ENCODE results near the gene HOXC12. TPM values are rescaled to one million over a fixed set of nuclear protein-coding genes. Genes with fewer than 3 reads are reported as not detected.

The HOXC12 gene
- total and polyA plus RNA-seq, 4 donors = not detected

DNA sequence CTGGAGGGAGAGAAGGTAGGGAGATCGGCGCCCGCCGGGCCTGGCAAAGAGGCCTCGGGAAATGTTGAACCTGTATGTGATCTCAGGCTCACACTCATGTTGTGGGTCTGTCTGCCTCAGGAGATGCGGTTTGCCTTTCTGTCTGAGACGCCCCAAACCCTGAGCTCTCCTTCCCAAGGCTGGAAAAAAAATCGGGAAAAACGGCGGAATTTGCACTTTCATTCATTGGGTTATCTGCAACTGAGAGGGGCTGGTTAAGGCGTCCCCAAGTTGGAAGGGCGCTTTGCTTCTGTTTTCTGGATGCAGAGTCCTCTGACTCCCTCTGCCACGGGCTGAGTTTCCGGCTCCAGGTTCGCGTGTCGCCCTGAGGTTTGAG lies 40.3 kb downstream of the HOXC12 start:
- Histone ChIP-seq H3K4me3 (ENCODE audit: low read depth in 1 of 3, low read length in 3 of 3) (peak overlapping the region in 1 of 3 donors; percentile 61), H3K36me3 (ENCODE audit: control insufficient read depth in 4 of 4, insufficient read depth in 3 of 4, low read depth in 1 of 4, low read length in 3 of 4) (no peaks in the 10 kb centered on the region), H3K9me3 (ENCODE audit: control insufficient read depth in 4 of 4, low read length in 3 of 4) (no peaks in the 10 kb centered on the region), H3K9ac (ENCODE audit: low read depth in 1 of 2, low read length in 2 of 2) (no peak overlapping the region), H3K4me1 (ENCODE audit: control insufficient read depth in 4 of 4, insufficient read depth in 4 of 4, low read length in 3 of 4) (peaks cover 12 to 24% (median 17%) of the 10 kb centered on the region in 4 donors), H3K27me3 (ENCODE audit: control insufficient read depth in 4 of 4, insufficient read depth in 4 of 4, low read length in 3 of 4) (peaks cover 12 to 56% (median 25%) of the 10 kb centered on the region in 4 donors), H3K27ac (ENCODE audit: low read depth in 1 of 2, low read length in 2 of 2) (no peak overlapping the region)
- TF ChIP-seq HNF4A (conservative IDR thresholded peaks at IDR 0.05) (no peak), JUND (IDR thresholded peaks at IDR 0.05) (no peak), HNF4G (IDR thresholded peaks at IDR 0.05) (no peak), EGR1 (IDR thresholded peaks at IDR 0.05; ENCODE audit: low read depth in 2 of 2) (no peak), SP1 (IDR thresholded peaks at IDR 0.05) (no peak), YY1 (IDR thresholded peaks at IDR 0.05) (no peak)
- TF ChIP-seq, protein P1, sequence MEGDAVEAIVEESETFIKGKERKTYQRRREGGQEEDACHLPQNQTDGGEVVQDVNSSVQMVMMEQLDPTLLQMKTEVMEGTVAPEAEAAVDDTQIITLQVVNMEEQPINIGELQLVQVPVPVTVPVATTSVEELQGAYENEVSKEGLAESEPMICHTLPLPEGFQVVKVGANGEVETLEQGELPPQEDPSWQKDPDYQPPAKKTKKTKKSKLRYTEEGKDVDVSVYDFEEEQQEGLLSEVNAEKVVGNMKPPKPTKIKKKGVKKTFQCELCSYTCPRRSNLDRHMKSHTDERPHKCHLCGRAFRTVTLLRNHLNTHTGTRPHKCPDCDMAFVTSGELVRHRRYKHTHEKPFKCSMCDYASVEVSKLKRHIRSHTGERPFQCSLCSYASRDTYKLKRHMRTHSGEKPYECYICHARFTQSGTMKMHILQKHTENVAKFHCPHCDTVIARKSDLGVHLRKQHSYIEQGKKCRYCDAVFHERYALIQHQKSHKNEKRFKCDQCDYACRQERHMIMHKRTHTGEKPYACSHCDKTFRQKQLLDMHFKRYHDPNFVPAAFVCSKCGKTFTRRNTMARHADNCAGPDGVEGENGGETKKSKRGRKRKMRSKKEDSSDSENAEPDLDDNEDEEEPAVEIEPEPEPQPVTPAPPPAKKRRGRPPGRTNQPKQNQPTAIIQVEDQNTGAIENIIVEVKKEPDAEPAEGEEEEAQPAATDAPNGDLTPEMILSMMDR (IDR thresholded peaks at IDR 0.05; ENCODE audit: low read depth, low read length, missing input control) = no peak
- TF ChIP-seq, protein P2, sequence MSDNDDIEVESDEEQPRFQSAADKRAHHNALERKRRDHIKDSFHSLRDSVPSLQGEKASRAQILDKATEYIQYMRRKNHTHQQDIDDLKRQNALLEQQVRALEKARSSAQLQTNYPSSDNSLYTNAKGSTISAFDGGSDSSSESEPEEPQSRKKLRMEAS (IDR thresholded peaks at IDR 0.05) = no peak
- 7% methylated on average over 17 of the region's 17 CpGs for WGBS
- no peak for DNase-seq (ENCODE audit: low spot score)

- H3K27me3 ChIP-seq (ENCODE audit: control insufficient read depth in 4 of 4, insufficient read depth in 4 of 4, low read length in 3 of 4) = peaks cover 12 to 58% (median 24%) of the 10 kb centered on the region in 4 donors
Observed at GRCh38 chr12:53995378-53996239, 40.9 kb downstream of the HOXC12 start.

More at GRCh38 chr12:53995378-53996239, 40.9 kb downstream of the HOXC12 start:
- no peak overlapping the region for H3K27ac ChIP-seq (ENCODE audit: low read depth in 1 of 2, low read length in 2 of 2)
- DNase-seq (ENCODE audit: low spot score) = no peak
- 3% methylated on average over 48 of the region's 48 CpGs for WGBS
- H3K4me3 ChIP-seq (ENCODE audit: low read depth in 1 of 3, low read length in 3 of 3) = peak overlapping the region; percentile 35 to 61 (median 59)
- no peak overlapping the region for H3K9ac ChIP-seq (ENCODE audit: low read depth in 1 of 2, low read length in 2 of 2)
- TF ChIP-seq TAF1 (conservative IDR thresholded peaks at IDR 0.05) (no peak), YY1 (IDR thresholded peaks at IDR 0.05) (no peak), HNF4A (conservative IDR thresholded peaks at IDR 0.05) (no peak), RXRA (IDR thresholded peaks at IDR 0.05) (no peak), HNF4G (IDR thresholded peaks at IDR 0.05) (no peak), JUND (IDR thresholded peaks at IDR 0.05) (no peak), EGR1 (IDR thresholded peaks at IDR 0.05; ENCODE audit: low read depth in 2 of 2) (no peak), NR2F2 (IDR thresholded peaks at IDR 0.05) (no peak), GABPA (IDR thresholded peaks at IDR 0.05 in 1 of 2, conservative IDR thresholded peaks at IDR 0.05 in 1 of 2) (no peak), ATF3 (IDR thresholded peaks at IDR 0.05) (no peak), SP1 (IDR thresholded peaks at IDR 0.05) (no peak), FOXA2 (IDR thresholded peaks at IDR 0.05) (no peak), FOXA1 (IDR thresholded peaks at IDR 0.05) (no peak)
- TF ChIP-seq, protein P3, sequence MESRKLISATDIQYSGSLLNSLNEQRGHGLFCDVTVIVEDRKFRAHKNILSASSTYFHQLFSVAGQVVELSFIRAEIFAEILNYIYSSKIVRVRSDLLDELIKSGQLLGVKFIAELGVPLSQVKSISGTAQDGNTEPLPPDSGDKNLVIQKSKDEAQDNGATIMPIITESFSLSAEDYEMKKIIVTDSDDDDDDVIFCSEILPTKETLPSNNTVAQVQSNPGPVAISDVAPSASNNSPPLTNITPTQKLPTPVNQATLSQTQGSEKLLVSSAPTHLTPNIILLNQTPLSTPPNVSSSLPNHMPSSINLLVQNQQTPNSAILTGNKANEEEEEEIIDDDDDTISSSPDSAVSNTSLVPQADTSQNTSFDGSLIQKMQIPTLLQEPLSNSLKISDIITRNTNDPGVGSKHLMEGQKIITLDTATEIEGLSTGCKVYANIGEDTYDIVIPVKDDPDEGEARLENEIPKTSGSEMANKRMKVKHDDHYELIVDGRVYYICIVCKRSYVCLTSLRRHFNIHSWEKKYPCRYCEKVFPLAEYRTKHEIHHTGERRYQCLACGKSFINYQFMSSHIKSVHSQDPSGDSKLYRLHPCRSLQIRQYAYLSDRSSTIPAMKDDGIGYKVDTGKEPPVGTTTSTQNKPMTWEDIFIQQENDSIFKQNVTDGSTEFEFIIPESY (IDR thresholded peaks at IDR 0.05) = no peak
- TF ChIP-seq, protein P1 (IDR thresholded peaks at IDR 0.05; ENCODE audit: low read depth, low read length, missing input control) = no peak
- TF ChIP-seq, protein P4, sequence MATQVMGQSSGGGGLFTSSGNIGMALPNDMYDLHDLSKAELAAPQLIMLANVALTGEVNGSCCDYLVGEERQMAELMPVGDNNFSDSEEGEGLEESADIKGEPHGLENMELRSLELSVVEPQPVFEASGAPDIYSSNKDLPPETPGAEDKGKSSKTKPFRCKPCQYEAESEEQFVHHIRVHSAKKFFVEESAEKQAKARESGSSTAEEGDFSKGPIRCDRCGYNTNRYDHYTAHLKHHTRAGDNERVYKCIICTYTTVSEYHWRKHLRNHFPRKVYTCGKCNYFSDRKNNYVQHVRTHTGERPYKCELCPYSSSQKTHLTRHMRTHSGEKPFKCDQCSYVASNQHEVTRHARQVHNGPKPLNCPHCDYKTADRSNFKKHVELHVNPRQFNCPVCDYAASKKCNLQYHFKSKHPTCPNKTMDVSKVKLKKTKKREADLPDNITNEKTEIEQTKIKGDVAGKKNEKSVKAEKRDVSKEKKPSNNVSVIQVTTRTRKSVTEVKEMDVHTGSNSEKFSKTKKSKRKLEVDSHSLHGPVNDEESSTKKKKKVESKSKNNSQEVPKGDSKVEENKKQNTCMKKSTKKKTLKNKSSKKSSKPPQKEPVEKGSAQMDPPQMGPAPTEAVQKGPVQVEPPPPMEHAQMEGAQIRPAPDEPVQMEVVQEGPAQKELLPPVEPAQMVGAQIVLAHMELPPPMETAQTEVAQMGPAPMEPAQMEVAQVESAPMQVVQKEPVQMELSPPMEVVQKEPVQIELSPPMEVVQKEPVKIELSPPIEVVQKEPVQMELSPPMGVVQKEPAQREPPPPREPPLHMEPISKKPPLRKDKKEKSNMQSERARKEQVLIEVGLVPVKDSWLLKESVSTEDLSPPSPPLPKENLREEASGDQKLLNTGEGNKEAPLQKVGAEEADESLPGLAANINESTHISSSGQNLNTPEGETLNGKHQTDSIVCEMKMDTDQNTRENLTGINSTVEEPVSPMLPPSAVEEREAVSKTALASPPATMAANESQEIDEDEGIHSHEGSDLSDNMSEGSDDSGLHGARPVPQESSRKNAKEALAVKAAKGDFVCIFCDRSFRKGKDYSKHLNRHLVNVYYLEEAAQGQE (IDR thresholded peaks at IDR 0.05) = no peak
- H3K36me3 ChIP-seq (ENCODE audit: control insufficient read depth in 4 of 4, insufficient read depth in 3 of 4, low read depth in 1 of 4, low read length in 3 of 4) = no peaks in the 10 kb centered on the region
- peaks cover 15 to 27% (median 19%) of the 10 kb centered on the region in 4 donors for H3K4me1 ChIP-seq (ENCODE audit: control insufficient read depth in 4 of 4, insufficient read depth in 4 of 4, low read length in 3 of 4)
- H3K9me3 ChIP-seq (ENCODE audit: control insufficient read depth in 4 of 4, low read length in 3 of 4) = no peaks in the 10 kb centered on the region

All from liver (tissue), 9 donors.